Testis (tissue), 2 donors: Measurements from ENCODE around the gene ATG12.

ENCODE experiments used
- CTCF ChIP-seq, 3 experiments: fragments of 450-650 bp in 2 of 3; fragments of 200-600 bp in 1 of 3; sonication (generic) in 1 of 3; IDR thresholded peaks; one replicate each; pipeline ENCODE4 v1.5.1; 2016 to 2019; ENCODE audit warnings: antibody characterized with exemption in 3 of 3, mild to moderate bottlenecking in 2 of 3, moderate library complexity in 1 of 3
- POLR2A ChIP-seq: fragments of 450-650 bp; IDR thresholded peaks from one replicate; pipeline ENCODE4 v1.6.1; 2017; ENCODE audit warnings: antibody characterized with exemption, mild to moderate bottlenecking, moderate library complexity

DNA sequence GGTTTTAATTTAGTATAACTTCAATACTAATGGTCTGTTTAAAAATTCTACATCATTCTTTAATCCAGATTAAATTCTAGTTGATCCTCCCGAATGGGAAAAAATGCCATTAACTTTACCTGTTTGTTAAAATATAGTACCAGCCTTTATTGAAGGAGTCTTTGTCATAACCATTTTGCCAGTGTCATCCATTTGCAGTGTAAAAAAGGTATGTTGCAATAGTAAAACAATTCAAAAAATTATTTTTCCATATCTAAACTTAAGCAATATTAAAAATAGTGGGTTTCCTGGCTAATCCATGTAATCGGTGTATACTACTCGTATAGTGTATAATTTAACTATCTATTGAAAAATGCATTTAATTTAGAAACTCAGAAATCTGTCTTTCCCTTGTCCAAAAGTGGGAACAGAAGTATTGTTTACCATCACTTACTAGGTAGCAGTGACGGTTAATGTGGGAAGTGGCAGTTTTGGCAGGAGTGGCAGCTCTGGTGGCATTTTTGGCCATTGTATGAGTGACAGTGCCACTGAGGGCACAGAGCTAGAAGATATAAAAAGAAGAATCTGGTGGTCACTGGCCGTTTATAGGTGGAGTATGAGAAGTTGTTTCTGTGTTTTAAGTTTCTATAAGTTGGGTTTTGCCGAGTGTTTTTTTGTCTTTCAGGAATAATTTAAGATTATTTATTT lies 2.2 kb upstream of the ATG12 start:
- TF ChIP-seq CTCF (IDR thresholded peaks at IDR 0.05) (no peak), POLR2A (no peak)
